HepG2 (cell line): Measurements from ENCODE around the gene LRP10. TPM values are rescaled to one million over a fixed set of nuclear protein-coding genes. Genes with fewer than 3 reads are reported as not detected.

ENCODE experiments used
- FOSL2 ChIP-seq: sonication (generic); formaldehyde crosslinking; IDR thresholded peaks from 2 replicates; pipeline ENCODE4 v1.4.0; 2020; ENCODE audit warnings: missing genetic modification reagents
- GABPA ChIP-seq, 2 experiments: IDR thresholded peaks; 2 replicates each; pipeline ENCODE4 v1.6.1; 2011 to 2016; ENCODE audit warnings: low read depth in 2 of 2, low read length in 1 of 2, missing biosample characterization in 1 of 2, missing genetic modification characterization in 1 of 2
- KAT2B ChIP-seq: fragments of 150-350 bp; IDR thresholded peaks from 2 replicates; pipeline ENCODE4 v1.6.1; 2014; ENCODE audit warnings: low read depth, low read length, borderline replicate concordance
- MED1 ChIP-seq: sonication (generic); formaldehyde crosslinking; IDR thresholded peaks from 2 replicates; pipeline ENCODE4 v1.4.0; 2020; ENCODE audit warnings: missing genetic modification reagents
- SKI ChIP-seq: fragments of 450-650 bp; IDR thresholded peaks from one replicate; pipeline ENCODE4 v1.6.1; 2018; ENCODE audit warnings: mild to moderate bottlenecking; ENCODE audit not compliant: partially characterized antibody
- SMC3 ChIP-seq: IDR thresholded peaks from 2 replicates; pipeline ENCODE4 v1.6.1; 2011; ENCODE audit warnings: low read length, improper control_type of control experiment
- SRSF4 ChIP-seq: fragments of 200-400 bp; formaldehyde crosslinking; IDR thresholded peaks from one replicate; pipeline ENCODE4 v1.6.1; 2018; ENCODE audit warnings: mild to moderate bottlenecking, low read depth, low read length, moderate library complexity; ENCODE audit not compliant: poor library complexity, severe bottlenecking
- ZEB1 ChIP-seq: IDR thresholded peaks from 2 replicates; pipeline ENCODE4 v1.6.1; 2012; ENCODE audit warnings: mild to moderate bottlenecking, low read depth, inconsistent platforms; ENCODE audit not compliant: insufficient replicate concordance
- ZNF224 ChIP-seq: sonication (generic); formaldehyde crosslinking; IDR thresholded peaks from 2 replicates; pipeline ENCODE4 v1.5.0; 2020; ENCODE audit warnings: mild to moderate bottlenecking, missing genetic modification reagents
- ZNF230 ChIP-seq: sonication (generic); formaldehyde crosslinking; IDR thresholded peaks from 2 replicates; pipeline ENCODE4 v1.4.0; 2020; ENCODE audit warnings: mild to moderate bottlenecking, missing genetic modification reagents
- ZNF256 ChIP-seq: sonication (generic); formaldehyde crosslinking; conservative IDR thresholded peaks from 2 replicates; pipeline ENCODE4 v1.4.0; 2020; ENCODE audit warnings: missing genetic modification reagents
- ZNF724P ChIP-seq: sonication (generic); formaldehyde crosslinking; IDR thresholded peaks from 2 replicates; pipeline ENCODE4 v1.8.0; 2022; ENCODE audit warnings: missing genetic modification reagents, borderline replicate concordance
- ZSCAN21 ChIP-seq: sonication (generic); formaldehyde crosslinking; IDR thresholded peaks from 2 replicates; pipeline ENCODE4 v1.8.0; 2022; ENCODE audit warnings: mild to moderate bottlenecking, missing genetic modification reagents, moderate library complexity, borderline replicate concordance
- polyA plus RNA-seq, 8 experiments: library from polyadenylated mRNA; depleted of rRNA in 3 of 8; stranded (reverse) in 7 of 8; unstranded in 1 of 8; fragments of >200 nt; fragmentation: Illumina TruSeq in 4 of 8; extraction: Trizol in 4 of 8; gene quantifications; 2 replicates each; pipeline versions ENCODE4 v1.2.1 to v1.2.3, GENCODE V29; 2011 to 2016; ENCODE audit warnings: low read depth in 4 of 8, missing spikeins in 1 of 8, mixed read lengths in 1 of 8; ENCODE audit not compliant: insufficient read depth in 1 of 8
- total RNA-seq, 5 experiments: library from RNA; depleted of rRNA; stranded (reverse); fragments of >200 nt; fragmentation: Illumina TruSeq; extraction: Trizol; gene quantifications; 2 replicates each; pipeline ENCODE4 v1.2.3, GENCODE V29; 2016; ENCODE audit warnings: low read depth in 1 of 5
- TF ChIP-seq, protein P1 (sequence below): IDR thresholded peaks from 2 replicates; pipeline ENCODE4 v1.6.1; 2016; ENCODE audit warnings: control low read depth
- TF ChIP-seq, protein P2 (sequence below): sonication (generic); formaldehyde crosslinking; IDR thresholded peaks from 2 replicates; pipeline ENCODE4 v1.5.1; 2020; ENCODE audit warnings: mild to moderate bottlenecking, missing genetic modification reagents, borderline replicate concordance
- TF ChIP-seq, protein P3 (sequence below): sonication (generic); formaldehyde crosslinking; IDR thresholded peaks from 2 replicates; pipeline ENCODE4 v1.4.0; 2020; ENCODE audit warnings: missing genetic modification reagents
- TF ChIP-seq, protein P4 (sequence below), 2 experiments: sonication (generic) in 1 of 2; formaldehyde crosslinking in 1 of 2; IDR thresholded peaks; 2 replicates each; pipeline versions ENCODE4 v1.4.0 to v1.6.1; 2018 to 2020; ENCODE audit warnings: missing genetic modification reagents in 2 of 2, borderline replicate concordance in 1 of 2, low read depth in 1 of 2, mild to moderate bottlenecking in 1 of 2, missing biosample characterization in 1 of 2

Gene LRP10
- total and polyA plus RNA-seq, 2 of the 13 experiments (the other 11 are each of a cell fraction or from before 2014, with no cell fraction given) = 16.9 to 45.2 TPM

DNA sequence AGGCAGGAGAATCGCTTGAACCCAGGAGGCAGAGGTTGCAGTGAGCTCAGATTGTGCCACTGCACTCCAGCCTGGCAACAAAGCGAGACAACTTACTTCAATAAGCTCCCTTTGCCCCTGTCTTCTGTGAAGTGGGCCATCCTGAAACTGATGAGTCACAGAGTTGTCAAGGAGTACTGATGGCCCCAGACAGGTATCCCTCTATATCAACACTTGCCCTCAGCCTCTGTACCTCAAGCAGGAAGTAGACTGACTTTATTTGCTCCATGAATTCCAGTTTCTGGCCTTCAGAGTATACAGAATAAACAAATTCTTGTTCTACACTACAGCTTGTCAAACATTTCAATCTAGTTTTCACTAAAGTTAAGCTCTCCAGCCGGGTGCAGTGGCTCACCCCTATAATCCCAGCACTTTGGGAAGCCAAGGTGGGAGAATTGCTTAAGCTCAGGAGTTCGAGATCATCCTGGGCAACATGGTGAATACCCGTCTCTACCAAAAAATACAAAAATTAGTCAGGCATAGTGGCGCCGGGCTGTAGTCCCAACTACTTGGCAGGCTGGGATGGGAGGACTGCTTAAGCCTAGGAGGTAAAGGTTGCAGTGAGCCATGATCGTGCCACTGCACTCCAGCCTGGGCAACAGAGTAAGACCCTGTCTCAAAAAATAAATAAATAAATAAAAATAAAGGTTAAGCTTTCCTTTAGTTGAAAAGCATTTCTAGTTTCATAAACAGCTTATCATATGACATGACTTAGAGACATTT, 16.4 kb upstream of the LRP10 start (continued):
- TF ChIP-seq ZSCAN21 (CRISPR knock-in tag) = 0 out of 2 replicates have a peak, but pooled peaks have one; percentile 43
- TF ChIP-seq, protein P1, sequence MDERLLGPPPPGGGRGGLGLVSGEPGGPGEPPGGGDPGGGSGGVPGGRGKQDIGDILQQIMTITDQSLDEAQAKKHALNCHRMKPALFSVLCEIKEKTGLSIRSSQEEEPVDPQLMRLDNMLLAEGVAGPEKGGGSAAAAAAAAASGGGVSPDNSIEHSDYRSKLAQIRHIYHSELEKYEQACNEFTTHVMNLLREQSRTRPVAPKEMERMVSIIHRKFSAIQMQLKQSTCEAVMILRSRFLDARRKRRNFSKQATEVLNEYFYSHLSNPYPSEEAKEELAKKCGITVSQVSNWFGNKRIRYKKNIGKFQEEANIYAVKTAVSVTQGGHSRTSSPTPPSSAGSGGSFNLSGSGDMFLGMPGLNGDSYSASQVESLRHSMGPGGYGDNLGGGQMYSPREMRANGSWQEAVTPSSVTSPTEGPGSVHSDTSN (CRISPR knock-in tag) = no peak
- TF ChIP-seq ZNF224 (CRISPR knock-in tag) = no peak
- no peak for TF ChIP-seq ZEB1
- TF ChIP-seq FOSL2 = peak; percentile 87
- TF ChIP-seq ZNF256 (CRISPR knock-in tag) = peak; percentile 75; the same call in 1 of the 2 replicates
- TF ChIP-seq GABPA (IDR thresholded peaks at IDR 0.05; ENCODE audit: low read depth, low read length) = no peak
- TF ChIP-seq GABPA (CRISPR knock-in tag; IDR thresholded peaks at IDR 0.05; ENCODE audit: low read depth) = no peak
- TF ChIP-seq ZNF724P (CRISPR knock-in tag) = 0 out of 2 replicates have a peak, but pooled peaks have one; percentile 19
- TF ChIP-seq, protein P2, sequence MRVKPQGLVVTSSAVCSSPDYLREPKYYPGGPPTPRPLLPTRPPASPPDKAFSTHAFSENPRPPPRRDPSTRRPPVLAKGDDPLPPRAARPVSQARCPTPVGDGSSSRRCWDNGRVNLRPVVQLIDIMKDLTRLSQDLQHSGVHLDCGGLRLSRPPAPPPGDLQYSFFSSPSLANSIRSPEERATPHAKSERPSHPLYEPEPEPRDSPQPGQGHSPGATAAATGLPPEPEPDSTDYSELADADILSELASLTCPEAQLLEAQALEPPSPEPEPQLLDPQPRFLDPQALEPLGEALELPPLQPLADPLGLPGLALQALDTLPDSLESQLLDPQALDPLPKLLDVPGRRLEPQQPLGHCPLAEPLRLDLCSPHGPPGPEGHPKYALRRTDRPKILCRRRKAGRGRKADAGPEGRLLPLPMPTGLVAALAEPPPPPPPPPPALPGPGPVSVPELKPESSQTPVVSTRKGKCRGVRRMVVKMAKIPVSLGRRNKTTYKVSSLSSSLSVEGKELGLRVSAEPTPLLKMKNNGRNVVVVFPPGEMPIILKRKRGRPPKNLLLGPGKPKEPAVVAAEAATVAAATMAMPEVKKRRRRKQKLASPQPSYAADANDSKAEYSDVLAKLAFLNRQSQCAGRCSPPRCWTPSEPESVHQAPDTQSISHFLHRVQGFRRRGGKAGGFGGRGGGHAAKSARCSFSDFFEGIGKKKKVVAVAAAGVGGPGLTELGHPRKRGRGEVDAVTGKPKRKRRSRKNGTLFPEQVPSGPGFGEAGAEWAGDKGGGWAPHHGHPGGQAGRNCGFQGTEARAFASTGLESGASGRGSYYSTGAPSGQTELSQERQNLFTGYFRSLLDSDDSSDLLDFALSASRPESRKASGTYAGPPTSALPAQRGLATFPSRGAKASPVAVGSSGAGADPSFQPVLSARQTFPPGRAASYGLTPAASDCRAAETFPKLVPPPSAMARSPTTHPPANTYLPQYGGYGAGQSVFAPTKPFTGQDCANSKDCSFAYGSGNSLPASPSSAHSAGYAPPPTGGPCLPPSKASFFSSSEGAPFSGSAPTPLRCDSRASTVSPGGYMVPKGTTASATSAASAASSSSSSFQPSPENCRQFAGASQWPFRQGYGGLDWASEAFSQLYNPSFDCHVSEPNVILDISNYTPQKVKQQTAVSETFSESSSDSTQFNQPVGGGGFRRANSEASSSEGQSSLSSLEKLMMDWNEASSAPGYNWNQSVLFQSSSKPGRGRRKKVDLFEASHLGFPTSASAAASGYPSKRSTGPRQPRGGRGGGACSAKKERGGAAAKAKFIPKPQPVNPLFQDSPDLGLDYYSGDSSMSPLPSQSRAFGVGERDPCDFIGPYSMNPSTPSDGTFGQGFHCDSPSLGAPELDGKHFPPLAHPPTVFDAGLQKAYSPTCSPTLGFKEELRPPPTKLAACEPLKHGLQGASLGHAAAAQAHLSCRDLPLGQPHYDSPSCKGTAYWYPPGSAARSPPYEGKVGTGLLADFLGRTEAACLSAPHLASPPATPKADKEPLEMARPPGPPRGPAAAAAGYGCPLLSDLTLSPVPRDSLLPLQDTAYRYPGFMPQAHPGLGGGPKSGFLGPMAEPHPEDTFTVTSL (CRISPR knock-in tag) = no peak
- TF ChIP-seq, protein P3, sequence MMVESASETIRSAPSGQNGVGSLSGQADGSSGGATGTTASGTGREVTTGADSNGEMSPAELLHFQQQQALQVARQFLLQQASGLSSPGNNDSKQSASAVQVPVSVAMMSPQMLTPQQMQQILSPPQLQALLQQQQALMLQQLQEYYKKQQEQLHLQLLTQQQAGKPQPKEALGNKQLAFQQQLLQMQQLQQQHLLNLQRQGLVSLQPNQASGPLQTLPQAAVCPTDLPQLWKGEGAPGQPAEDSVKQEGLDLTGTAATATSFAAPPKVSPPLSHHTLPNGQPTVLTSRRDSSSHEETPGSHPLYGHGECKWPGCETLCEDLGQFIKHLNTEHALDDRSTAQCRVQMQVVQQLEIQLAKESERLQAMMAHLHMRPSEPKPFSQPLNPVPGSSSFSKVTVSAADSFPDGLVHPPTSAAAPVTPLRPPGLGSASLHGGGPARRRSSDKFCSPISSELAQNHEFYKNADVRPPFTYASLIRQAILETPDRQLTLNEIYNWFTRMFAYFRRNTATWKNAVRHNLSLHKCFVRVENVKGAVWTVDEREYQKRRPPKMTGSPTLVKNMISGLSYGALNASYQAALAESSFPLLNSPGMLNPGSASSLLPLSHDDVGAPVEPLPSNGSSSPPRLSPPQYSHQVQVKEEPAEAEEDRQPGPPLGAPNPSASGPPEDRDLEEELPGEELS (CRISPR knock-in tag) = peak; percentile 57; the same call in 1 of the 2 replicates
- TF ChIP-seq SMC3 = no peak; the same call in 1 of the 2 replicates
- 0 out of 2 replicates have a peak, but pooled peaks have one; percentile 21 for TF ChIP-seq ZNF230 (CRISPR knock-in tag)
- TF ChIP-seq, protein P4, sequence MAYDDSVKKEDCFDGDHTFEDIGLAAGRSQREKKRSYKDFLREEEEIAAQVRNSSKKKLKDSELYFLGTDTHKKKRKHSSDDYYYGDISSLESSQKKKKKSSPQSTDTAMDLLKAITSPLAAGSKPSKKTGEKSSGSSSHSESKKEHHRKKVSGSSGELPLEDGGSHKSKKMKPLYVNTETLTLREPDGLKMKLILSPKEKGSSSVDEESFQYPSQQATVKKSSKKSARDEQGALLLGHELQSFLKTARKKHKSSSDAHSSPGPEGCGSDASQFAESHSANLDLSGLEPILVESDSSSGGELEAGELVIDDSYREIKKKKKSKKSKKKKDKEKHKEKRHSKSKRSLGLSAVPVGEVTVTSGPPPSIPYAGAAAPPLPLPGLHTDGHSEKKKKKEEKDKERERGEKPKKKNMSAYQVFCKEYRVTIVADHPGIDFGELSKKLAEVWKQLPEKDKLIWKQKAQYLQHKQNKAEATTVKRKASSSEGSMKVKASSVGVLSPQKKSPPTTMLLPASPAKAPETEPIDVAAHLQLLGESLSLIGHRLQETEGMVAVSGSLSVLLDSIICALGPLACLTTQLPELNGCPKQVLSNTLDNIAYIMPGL (CRISPR knock-in tag; IDR thresholded peaks at IDR 0.05; ENCODE audit: borderline replicate concordance in 1 of 2, low read depth in 1 of 2) = no peak
- no peak for TF ChIP-seq SRSF4
- peak; percentile 48 for TF ChIP-seq SKI
- no peak for TF ChIP-seq KAT2B
- peak; percentile 50 for TF ChIP-seq MED1 (CRISPR knock-in tag)
